IMR-90 (cell line): ENCODE data around the gene OSCP1. TPM values are rescaled to one million over a fixed set of nuclear protein-coding genes. Genes with fewer than 3 reads are reported as not detected.

Experiments
- ATAC-seq: fragments of 200-7000 bp; cut with Tn5 transposase; 2 replicates; pipeline ENCODE4 v1.9.1; 2020; ENCODE audit warnings: low read depth, mild to moderate bottlenecking, moderate library complexity
- BruUV-seq: library from RNA; stranded (reverse); fragments of 400-500 nt; replicated peaks from 2 replicates; lab custom pipeline; 2021; lab: Mats Ljungman, UMichigan
- CTCF ChIA-PET: fragments of 300-600 bp; formaldehyde crosslinking; extraction: SDS; loops from one replicate; lab custom pipeline; 2021; ENCODE audit warnings: antibody characterized with exemption; lab: Yijun Ruan, JAX
- POLR2A ChIA-PET: fragments of 300-600 bp; sonication (Branson Sonifier 250); formaldehyde crosslinking; loops from one replicate; lab custom pipeline; 2022; ENCODE audit warnings: antibody characterized with exemption; ENCODE audit not compliant: unreplicated experiment; lab: Charles Lee
- DNase-seq: peaks from one replicate; pipeline ENCODE4 v3.0.0; 2013
- H2AFZ ChIP-seq: replicated peaks from 2 replicates; pipeline ENCODE3; 2013; ENCODE audit warnings: low read length, mild to moderate bottlenecking; ENCODE audit not compliant: poor library complexity
- H2AK5ac ChIP-seq: 2 replicates; pipeline ENCODE4 v1.6.1; 2013; ENCODE audit warnings: low read depth, low read length, inconsistent platforms
- H2AK9ac ChIP-seq: replicated peaks from 2 replicates; pipeline ENCODE3; 2013; ENCODE audit warnings: mild to moderate bottlenecking, low read depth, low read length, moderate library complexity; ENCODE audit not compliant: poor library complexity
- H2BK120ac ChIP-seq: 2 replicates; pipeline ENCODE4 v1.6.1; 2013; ENCODE audit warnings: low read depth, low read length, inconsistent platforms
- H2BK15ac ChIP-seq: 3 replicates; pipeline ENCODE4 v1.6.1; 2013; ENCODE audit warnings: low read depth, low read length, inconsistent platforms
- H2BK20ac ChIP-seq: 2 replicates; pipeline ENCODE4 v1.6.1; 2013; ENCODE audit warnings: low read depth, mild to moderate bottlenecking, inconsistent platforms, low read length, moderate library complexity
- H2BK5ac ChIP-seq: 2 replicates; pipeline ENCODE4 v1.6.1; 2013; ENCODE audit warnings: mild to moderate bottlenecking, low read depth, low read length, inconsistent platforms; ENCODE audit not compliant: poor library complexity, severe bottlenecking
- H3K14ac ChIP-seq: replicated peaks from 2 replicates; pipeline ENCODE4 v1.6.1; 2013; ENCODE audit warnings: low read depth, low read length, inconsistent platforms
- H3K18ac ChIP-seq: 2 replicates; pipeline ENCODE4 v1.6.1; 2013; ENCODE audit warnings: low read depth, low read length, control low read depth
- H3K23ac ChIP-seq: 2 replicates; pipeline ENCODE4 v1.6.1; 2013; ENCODE audit warnings: low read depth, low read length, inconsistent platforms
- H3K27ac ChIP-seq: 2 replicates; pipeline ENCODE4 v1.5.1; 2013; ENCODE audit warnings: mild to moderate bottlenecking, control low read depth, low read length; ENCODE audit not compliant: insufficient read depth
- H3K27me3 ChIP-seq: 2 replicates; pipeline ENCODE4 v1.6.1; 2013; ENCODE audit warnings: low read length; ENCODE audit not compliant: control insufficient read depth, insufficient read depth
- H3K36me3 ChIP-seq: 2 replicates; pipeline ENCODE4 v1.6.1; 2013; ENCODE audit warnings: low read length, mixed read lengths; ENCODE audit not compliant: control insufficient read depth, insufficient read depth
- H3K4ac ChIP-seq: 2 replicates; pipeline ENCODE4 v1.6.1; 2013; ENCODE audit warnings: low read depth, low read length, inconsistent platforms
- H3K4me1 ChIP-seq: 2 replicates; pipeline ENCODE4 v1.6.1; 2013; ENCODE audit warnings: low read length, mixed read lengths; ENCODE audit not compliant: control insufficient read depth, insufficient read depth
- H3K4me2 ChIP-seq: 2 replicates; pipeline ENCODE4 v1.6.1; 2013; ENCODE audit warnings: low read depth, mild to moderate bottlenecking, control low read depth, low read length, moderate library complexity
- H3K4me3 ChIP-seq: 2 replicates; pipeline ENCODE4 v1.5.1; 2013; ENCODE audit warnings: low read depth, mild to moderate bottlenecking, control low read depth, low read length, moderate library complexity; ENCODE audit not compliant: insufficient read depth
- H3K56ac ChIP-seq: 2 replicates; pipeline ENCODE4 v1.6.1; 2013; ENCODE audit warnings: low read length, inconsistent platforms; ENCODE audit not compliant: insufficient read depth; ENCODE audit errors: extremely low read depth
- H3K79me1 ChIP-seq, 2 experiments: 2 replicates each; pipeline ENCODE4 v1.6.1; 2013; ENCODE audit warnings: low read length in 2 of 2, inconsistent platforms in 1 of 2, low read depth in 1 of 2
- H3K9ac ChIP-seq: 2 replicates; pipeline ENCODE4 v1.6.1; 2013; ENCODE audit warnings: low read depth, low read length, control low read depth
- H3K9me1 ChIP-seq: 2 replicates; pipeline ENCODE4 v1.6.1; 2013; ENCODE audit warnings: low read length, inconsistent platforms; ENCODE audit not compliant: insufficient read depth
- H3K9me3 ChIP-seq: 2 replicates; pipeline ENCODE4 v1.6.1; 2013; ENCODE audit warnings: low read length; ENCODE audit not compliant: control insufficient read depth, insufficient read depth
- H4K20me1 ChIP-seq: 2 replicates; pipeline ENCODE4 v1.6.1; 2013; ENCODE audit warnings: low read length, inconsistent platforms; ENCODE audit not compliant: insufficient read depth
- H4K5ac ChIP-seq: 2 replicates; pipeline ENCODE4 v1.6.1; 2013; ENCODE audit warnings: mild to moderate bottlenecking, low read depth, low read length, control low read depth
- H4K8ac ChIP-seq, 2 experiments: 2 replicates each; pipeline ENCODE4 v1.6.1; 2013; ENCODE audit warnings: low read depth in 2 of 2, low read length in 2 of 2, control low read depth in 1 of 2, inconsistent platforms in 1 of 2
- H4K91ac ChIP-seq: 2 replicates; pipeline ENCODE4 v1.6.1; 2013; ENCODE audit warnings: low read depth, low read length, inconsistent platforms; ENCODE audit not compliant: insufficient read depth
- CEBPB ChIP-seq: IDR thresholded peaks from 2 replicates; pipeline ENCODE4 v1.6.1; 2012; ENCODE audit warnings: low read depth, low read length, improper control_type of control experiment
- CHD1 ChIP-seq: IDR thresholded peaks from 2 replicates; pipeline ENCODE4 v1.6.1; 2012; ENCODE audit warnings: low read depth, low read length, improper control_type of control experiment
- CTCF ChIP-seq: conservative IDR thresholded peaks from 2 replicates; pipeline ENCODE4 v1.5.1; 2012; ENCODE audit warnings: mild to moderate bottlenecking, low read depth, low read length, improper control_type of control experiment
- ELK1 ChIP-seq: fragments of 150-350 bp; IDR thresholded peaks from 2 replicates; pipeline ENCODE4 v1.6.1; 2016; ENCODE audit warnings: low read depth, mild to moderate bottlenecking, low read length, moderate library complexity, borderline replicate concordance
- FOS ChIP-seq: fragments of 150-350 bp; IDR thresholded peaks from 2 replicates; pipeline ENCODE4 v1.6.1; 2016; ENCODE audit warnings: low read depth, low read length
- MAFK ChIP-seq: IDR thresholded peaks from 2 replicates; pipeline ENCODE4 v1.6.1; 2012; ENCODE audit warnings: low read depth, low read length, improper control_type of control experiment
- MAZ ChIP-seq: IDR thresholded peaks from 2 replicates; pipeline ENCODE4 v1.6.1; 2012; ENCODE audit warnings: low read depth, mild to moderate bottlenecking, low read length, improper control_type of control experiment, moderate library complexity, borderline replicate concordance
- MXI1 ChIP-seq: IDR thresholded peaks from 2 replicates; pipeline ENCODE4 v1.6.1; 2012; ENCODE audit warnings: low read depth, mild to moderate bottlenecking, low read length, moderate library complexity, borderline replicate concordance
- NFE2L2 ChIP-seq: fragments of 150-350 bp; IDR thresholded peaks from 2 replicates; pipeline ENCODE4 v1.6.1; 2016; ENCODE audit warnings: low read depth, mild to moderate bottlenecking, low read length
- POLR2A ChIP-seq: IDR thresholded peaks from 2 replicates; pipeline ENCODE4 v1.6.1; 2012; ENCODE audit warnings: mild to moderate bottlenecking, low read depth, low read length
- RAD21 ChIP-seq: IDR thresholded peaks from 2 replicates; pipeline ENCODE4 v1.6.1; 2012; ENCODE audit warnings: low read length, improper control_type of control experiment
- RCOR1 ChIP-seq: IDR thresholded peaks from 2 replicates; pipeline ENCODE4 v1.6.1; 2012; ENCODE audit warnings: mild to moderate bottlenecking, low read length, improper control_type of control experiment; ENCODE audit not compliant: insufficient replicate concordance
- RFX5 ChIP-seq: IDR thresholded peaks from 2 replicates; pipeline ENCODE4 v1.8.0; 2012; ENCODE audit warnings: low read depth, mild to moderate bottlenecking, low read length, moderate library complexity
- SMC3 ChIP-seq: fragments of 150-350 bp; IDR thresholded peaks from 2 replicates; pipeline ENCODE4 v1.6.1; 2016; ENCODE audit warnings: low read depth, mild to moderate bottlenecking, antibody characterized with exemption, low read length, moderate library complexity
- USF2 ChIP-seq: fragments of 150-350 bp; IDR thresholded peaks from 2 replicates; pipeline ENCODE4 v1.6.1; 2017; ENCODE audit warnings: mild to moderate bottlenecking, antibody characterized with exemption, low read length, low read depth
- WGBS, 2 experiments: methylation state at CpG; one replicate each; pipeline versions ENCODE4 v1.1.5 to v1.1.7; 2013; ENCODE audit warnings: missing lambda C conversion rate in 2 of 2; ENCODE audit not compliant: insufficient read length in 1 of 2; ENCODE audit errors: extremely low coverage in 2 of 2; 5-methylcytosine and 5-hydroxymethylcytosine counted together
- dilution Hi-C: fragments of 300-500 bp; cut with HindIII; formaldehyde crosslinking; loops from one replicate; pipeline ENCODE4 v1.14.3; 2018; ENCODE audit warnings: low sequenced_read_pairs; ENCODE audit not compliant: unreplicated experiment
- in situ Hi-C: fragments of 300-500 bp; cut with MboI; formaldehyde crosslinking; loops from 3 replicates; pipeline ENCODE4 v1.14.3; 2019; ENCODE audit warnings: low sequenced_read_pairs, inconsistent platforms, mixed read lengths
- intact Hi-C: fragments of 100-400 bp; cut with micrococcal nuclease; formaldehyde crosslinking; loops from 2 replicates; pipeline ENCODE4 v1.10.0; 2022
- polyA plus RNA-seq, 3 experiments: library from polyadenylated mRNA; depleted of rRNA; stranded (reverse); fragments of >200 nt; gene quantifications; 2 replicates each; pipeline ENCODE4 v1.2.3, GENCODE V29; 2012; ENCODE audit warnings: low replicate concordance in 1 of 3
- total RNA-seq: library from RNA; depleted of rRNA; stranded (reverse); fragments of >200 nt; gene quantifications from 2 replicates; pipeline ENCODE4 v1.2.3, GENCODE V29; 2012

Gene OSCP1
- total and polyA plus RNA-seq, 2 of the 4 experiments (the other 2 are of a cell fraction): 7.8 to 11.8 TPM

GRCh38 chr1:36392836-36393235, 57.4 kb downstream of the OSCP1 start:
- H4K91ac ChIP-seq: no peak overlapping the region
- H3K4ac ChIP-seq: no peak overlapping the region
- H3K4me2 ChIP-seq: no peak overlapping the region
- H3K36me3 ChIP-seq: peaks cover 23% of the 10 kb centered on the region
- ATAC-seq (no peak), DNase-seq (no peak)
- H3K18ac ChIP-seq: no peak overlapping the region
- peaks cover 20% of the 10 kb centered on the region for H3K9me1 ChIP-seq
- peaks cover 16 to 65% of the 10 kb centered on the region in 2 experiments for H3K79me1 ChIP-seq
- no peaks in the 10 kb centered on the region for H3K9me3 ChIP-seq
- no peak overlapping the region for H3K9ac ChIP-seq
- H2BK20ac ChIP-seq: no peak overlapping the region
- H4K20me1 ChIP-seq: no peaks in the 10 kb centered on the region
- no peak overlapping the region for H2BK5ac ChIP-seq
- H2AFZ ChIP-seq: no peak overlapping the region
- ChIA-PET POLR2A (no interaction called here), CTCF (interaction anchor here (0.5 kb wide), 1 partner anchor 27 kb away, joined by 4 read pairs; no protein-coding TSS in a partner anchor)
- dilution Hi-C loops (no loop called here), in situ Hi-C loops (no loop called here), intact Hi-C loops (no loop called here)
- no peak overlapping the region for H2BK120ac ChIP-seq
- H4K8ac ChIP-seq: no peak overlapping the region
- H3K27ac ChIP-seq: no peak overlapping the region
- H3K4me1 ChIP-seq: peaks cover 7% of the 10 kb centered on the region
- no TSS peak for BruUV-seq
- no peak overlapping the region for H3K4me3 ChIP-seq
- no peaks in the 10 kb centered on the region for H3K27me3 ChIP-seq
- no peak for TF ChIP-seq POLR2A
- TF ChIP-seq MAZ: no peak
- TF ChIP-seq CEBPB: no peak
- TF ChIP-seq SMC3: no peak
- no peak for TF ChIP-seq ELK1
- no peak for TF ChIP-seq FOS
- no peak for TF ChIP-seq CTCF
- TF ChIP-seq USF2: no peak
- no peak for TF ChIP-seq MAFK
- TF ChIP-seq RAD21: no peak
- no peak for TF ChIP-seq RFX5
- TF ChIP-seq MXI1: no peak
- TF ChIP-seq RCOR1: no peak
- no peak for TF ChIP-seq CHD1
- no peak for TF ChIP-seq NFE2L2
- no peak overlapping the region for H4K5ac ChIP-seq
- WGBS, 2 experiments: 83% methylated on average over 1 of the region's 4 CpGs; no CpG with 5 or more reads in 1 of the 2 experiments
- H2BK15ac ChIP-seq: no peak overlapping the region
- no peak overlapping the region for H3K14ac ChIP-seq
- H2AK9ac ChIP-seq: no peak overlapping the region
- no peak overlapping the region for H3K23ac ChIP-seq
- H2AK5ac ChIP-seq: no peak overlapping the region
- no peak overlapping the region for H3K56ac ChIP-seq
